NCI-H345 (cell line): Measurements from ENCODE around the gene SLC39A7.

ENCODE experiments used
- DNase-seq: peaks from one replicate; lab custom pipeline; 2025; lab: John Stamatoyannopoulos, UW

Gene SLC39A7

DNA sequence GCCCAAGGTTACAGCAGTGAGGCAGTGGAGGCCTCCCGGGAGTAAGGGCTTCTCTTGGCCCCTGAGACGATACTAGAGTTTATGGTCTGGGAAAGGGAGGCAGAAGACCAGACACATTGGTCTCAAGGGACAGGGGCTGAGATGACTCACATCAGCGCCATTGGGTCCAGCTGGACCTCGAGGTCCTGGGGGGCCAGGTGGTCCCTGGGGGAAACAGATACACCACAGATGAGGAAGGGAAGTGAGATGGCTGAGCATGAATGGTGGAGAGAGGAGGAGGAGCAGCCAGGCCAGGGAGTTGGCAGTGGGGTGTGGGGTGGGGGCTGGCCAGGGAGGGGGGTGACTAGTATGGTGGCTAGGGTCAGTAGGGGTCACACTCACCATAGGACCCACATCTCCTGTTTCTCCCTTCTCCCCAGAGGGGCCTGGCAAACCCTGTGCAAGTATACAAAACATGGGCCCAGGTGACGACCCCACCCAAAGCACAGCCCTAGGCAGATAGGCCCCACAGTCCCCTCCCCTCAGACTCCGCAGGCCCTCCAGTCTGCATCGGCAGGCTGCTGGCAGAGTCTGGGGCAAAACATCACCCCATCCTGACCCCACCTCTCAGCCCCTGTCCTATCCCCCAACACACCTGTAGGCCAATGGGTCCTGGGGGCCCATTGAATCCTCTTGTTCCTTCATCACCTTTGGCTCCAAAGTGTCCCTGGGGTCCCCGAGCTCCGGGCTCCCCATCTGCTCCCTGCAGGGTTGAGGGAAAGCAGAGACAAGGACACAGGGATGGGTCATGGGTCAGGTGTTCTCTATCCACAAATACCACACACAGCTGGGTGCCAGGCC is 30.3 kb upstream of the SLC39A7 start:
- no peak for DNase-seq

DNA sequence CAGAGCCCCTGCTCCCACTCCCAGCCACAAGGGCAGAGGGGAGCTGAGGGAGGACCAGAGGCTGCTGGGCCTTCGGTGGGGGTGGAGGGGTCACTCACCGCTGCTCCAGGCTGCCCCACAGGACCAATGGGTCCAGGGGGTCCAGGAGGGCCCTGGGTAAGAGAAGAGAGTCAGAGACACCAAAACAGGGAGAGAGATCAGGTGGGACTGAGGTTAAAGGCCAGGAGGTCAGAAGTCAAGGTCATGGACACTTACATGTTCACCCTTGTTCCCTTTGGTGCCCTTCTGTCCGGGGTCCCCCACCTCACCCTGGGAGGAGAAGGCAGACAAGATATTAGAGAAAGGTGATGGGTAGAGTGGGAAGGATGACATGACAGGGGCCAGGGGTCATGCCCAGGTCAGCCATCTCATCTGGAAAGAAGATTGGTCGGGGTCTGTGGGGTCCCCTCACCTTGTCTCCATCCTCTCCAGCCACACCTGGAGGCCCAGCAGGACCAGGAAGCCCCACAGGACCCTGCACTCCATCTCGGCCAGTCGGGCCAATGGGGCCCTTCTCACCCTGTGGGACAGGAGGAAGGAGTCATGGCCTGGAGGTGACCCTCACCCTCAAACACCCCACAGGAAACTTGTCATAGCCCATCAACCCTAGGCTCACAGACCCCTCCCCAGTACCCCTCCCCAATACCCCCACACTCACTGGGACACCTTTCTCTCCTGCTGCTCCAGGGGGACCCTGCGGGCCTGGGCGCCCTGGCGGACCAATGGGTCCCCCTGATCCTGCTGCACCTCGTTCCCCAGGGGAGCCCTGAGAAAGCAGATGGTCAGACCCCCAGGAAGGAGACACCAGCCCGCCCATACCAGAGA is 29.4 kb upstream of the SLC39A7 start:
- no peak for DNase-seq

DNA sequence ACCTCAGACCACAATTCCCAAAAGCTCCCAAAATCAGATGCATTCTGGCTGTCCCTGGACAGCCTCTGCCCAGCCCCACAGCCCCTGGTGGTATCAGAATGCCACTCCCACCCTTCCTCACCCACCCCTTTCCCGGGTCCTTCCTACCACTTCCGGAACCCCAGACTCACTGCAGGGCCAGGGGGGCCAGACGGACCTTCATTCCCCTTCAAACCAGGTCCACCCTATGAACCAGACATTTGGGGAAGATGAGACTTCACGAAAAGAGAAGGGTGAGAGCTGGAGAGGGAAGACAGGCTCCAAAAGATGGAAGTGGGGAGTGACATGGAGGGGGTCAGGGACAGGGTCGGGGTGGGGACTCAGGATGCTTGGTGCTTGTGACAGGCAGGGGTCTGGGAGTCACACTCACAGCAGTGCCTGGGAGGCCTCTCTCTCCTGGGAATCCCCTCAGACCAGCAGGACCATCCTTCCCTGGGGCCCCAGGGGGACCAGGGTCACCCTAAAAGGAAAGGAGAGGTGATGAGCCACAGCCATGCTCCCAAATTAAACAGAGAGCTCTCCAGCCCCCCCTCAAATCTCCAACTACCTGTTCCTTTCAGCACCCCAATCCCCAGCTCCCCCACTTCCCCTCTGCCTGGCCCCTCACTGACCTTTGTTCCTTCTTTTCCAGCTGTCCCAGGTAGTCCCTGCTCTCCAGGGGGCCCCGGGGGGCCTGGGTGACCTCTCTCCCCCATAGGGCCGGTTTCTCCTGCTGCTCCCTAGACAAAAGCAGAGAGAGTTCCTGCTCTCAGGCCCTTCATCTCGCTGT is 28.6 kb upstream of the SLC39A7 start:
- no peak for DNase-seq

DNA sequence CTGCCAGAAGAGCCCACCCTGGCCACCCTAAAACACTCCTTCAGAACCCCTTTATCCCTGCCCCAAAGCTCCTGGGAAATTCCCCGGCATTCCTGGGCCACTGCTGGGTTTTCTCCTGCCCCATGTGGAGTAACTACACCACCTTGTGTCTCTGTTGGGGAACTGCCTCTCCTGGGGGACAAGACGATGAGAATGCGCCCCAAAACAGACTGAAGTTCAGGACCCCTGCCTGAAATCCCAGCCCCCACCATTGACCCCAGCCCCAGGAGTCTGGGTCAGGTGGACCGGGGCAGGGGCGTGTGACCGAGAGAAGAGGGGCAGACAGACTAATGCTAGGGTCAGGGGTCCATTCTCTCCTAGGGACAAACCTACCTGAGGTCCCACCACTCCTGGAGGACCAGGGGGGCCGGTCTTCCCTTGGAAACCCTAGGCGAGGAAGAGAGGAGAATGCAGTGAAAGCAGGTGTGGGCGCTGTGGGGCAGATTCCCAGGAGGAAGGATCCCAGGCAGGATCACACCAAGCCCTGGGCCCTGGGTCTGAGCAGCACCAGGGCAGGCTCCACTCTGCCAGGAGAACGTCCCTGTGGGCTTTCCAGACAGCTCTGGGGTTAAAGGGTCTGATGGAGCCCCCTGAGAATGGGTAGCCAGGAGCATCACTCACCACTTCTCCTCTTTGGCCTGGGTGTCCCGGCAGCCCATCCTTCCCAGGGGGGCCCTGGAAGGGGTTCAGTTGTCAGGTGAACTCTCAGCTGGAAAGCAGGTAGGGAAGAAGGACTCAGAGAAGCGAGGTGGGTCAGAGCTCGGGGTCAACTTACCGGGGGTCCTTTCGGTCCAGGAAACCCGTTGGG is 27.8 kb upstream of the SLC39A7 start:
- no peak for DNase-seq

DNA sequence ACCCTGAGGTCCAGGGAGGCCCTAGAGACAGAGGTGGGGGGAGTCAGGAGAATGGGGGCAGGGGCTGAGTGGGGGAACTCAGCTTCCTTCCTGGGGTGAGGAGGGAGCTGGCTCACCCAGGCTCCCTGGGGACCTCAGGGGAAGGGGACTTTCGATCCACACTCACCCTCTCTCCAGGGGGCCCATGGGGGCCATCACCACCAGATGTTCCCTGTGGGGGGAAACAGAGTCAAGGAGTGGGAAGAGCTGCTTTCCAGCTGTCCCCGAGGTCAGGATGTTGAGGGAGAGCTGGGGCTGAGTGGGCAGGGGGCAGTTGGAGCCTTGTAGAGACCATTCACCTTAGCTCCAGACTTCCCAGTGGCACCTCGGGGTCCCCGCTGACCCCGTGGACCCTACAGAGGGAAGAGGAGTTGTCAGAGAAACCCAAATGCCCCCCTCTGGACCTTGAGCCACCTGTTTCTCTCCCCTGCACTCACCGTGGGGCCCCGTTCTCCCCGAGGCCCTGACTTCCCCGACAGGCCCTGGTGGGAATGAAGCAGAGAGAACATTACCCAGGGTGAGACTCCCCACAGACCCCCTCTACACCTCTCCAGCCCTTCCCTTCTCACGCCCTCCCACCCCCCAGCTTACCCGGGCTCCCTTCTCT is 27.0 kb upstream of the SLC39A7 start:
- DNase-seq = no peak

DNA sequence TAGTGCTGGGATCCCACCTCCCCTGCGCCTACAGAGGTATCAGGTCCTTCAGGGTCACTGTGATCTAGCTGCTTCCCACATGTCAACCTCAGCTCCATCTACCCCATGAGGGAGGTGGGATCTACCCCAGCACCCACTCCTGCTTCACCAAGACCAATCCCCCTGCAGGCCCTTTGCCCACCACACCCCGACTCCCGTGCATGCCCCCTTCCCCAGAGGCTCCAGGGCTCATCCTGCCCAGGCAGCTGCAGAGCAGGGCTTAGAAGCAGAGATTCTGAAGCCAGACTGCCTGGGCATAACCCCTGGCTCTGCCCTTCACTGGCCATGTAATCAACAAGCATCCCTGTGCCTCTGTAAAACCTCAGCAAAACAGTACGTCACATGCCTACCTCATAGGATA is 25.9 kb upstream of the SLC39A7 start:
- DNase-seq = no peak

DNA sequence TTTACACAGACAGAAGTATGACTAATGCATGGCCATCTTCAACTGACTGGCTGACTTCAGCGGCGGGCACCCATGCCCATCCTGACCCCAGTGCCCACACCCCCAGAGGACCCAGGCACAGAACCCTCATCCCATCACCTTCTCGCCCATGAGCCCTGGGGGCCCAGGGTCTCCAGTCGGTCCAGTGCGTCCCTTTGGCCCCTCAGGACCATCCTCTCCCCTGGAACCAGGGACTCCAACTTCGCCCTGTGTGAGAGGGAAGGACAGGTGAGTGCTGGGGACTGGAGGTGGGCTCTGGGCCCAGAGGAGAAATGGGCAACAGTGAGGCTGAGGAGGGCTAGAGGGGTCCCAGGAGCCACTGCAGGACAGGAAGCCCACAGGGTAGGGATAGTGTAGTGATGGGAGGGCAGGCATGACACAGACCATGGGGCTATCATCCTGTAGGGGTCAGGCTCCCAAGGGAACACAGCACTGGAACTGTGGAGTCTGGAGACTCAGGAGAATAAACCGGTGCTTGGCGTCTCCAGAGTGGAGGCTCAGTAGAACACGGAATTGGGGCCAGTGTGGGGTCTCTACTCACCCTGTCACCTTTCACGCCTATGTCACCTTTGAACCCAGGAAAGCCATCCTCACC is 25.1 kb upstream of the SLC39A7 start:
- DNase-seq = no peak

DNA sequence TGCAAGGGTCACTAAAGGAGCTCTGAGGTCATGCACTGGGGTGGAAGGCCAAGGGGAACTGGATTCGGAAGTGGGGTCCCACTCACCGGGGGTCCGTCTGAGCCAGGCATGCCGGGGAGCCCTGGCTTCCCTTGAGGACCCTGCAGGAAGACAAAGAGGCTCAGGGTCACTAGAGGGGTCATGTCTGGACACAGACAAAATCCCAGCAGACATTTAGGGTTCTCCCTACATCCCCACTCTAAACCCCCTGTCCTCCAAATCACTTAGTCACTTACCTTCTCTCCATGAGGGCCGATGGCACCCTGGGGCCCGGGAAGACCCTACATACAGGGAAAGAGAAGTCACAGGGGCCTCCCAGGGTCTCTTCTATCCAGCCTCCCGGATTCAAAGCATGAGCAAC is 23.8 kb upstream of the SLC39A7 start:
- DNase-seq = no peak

DNA sequence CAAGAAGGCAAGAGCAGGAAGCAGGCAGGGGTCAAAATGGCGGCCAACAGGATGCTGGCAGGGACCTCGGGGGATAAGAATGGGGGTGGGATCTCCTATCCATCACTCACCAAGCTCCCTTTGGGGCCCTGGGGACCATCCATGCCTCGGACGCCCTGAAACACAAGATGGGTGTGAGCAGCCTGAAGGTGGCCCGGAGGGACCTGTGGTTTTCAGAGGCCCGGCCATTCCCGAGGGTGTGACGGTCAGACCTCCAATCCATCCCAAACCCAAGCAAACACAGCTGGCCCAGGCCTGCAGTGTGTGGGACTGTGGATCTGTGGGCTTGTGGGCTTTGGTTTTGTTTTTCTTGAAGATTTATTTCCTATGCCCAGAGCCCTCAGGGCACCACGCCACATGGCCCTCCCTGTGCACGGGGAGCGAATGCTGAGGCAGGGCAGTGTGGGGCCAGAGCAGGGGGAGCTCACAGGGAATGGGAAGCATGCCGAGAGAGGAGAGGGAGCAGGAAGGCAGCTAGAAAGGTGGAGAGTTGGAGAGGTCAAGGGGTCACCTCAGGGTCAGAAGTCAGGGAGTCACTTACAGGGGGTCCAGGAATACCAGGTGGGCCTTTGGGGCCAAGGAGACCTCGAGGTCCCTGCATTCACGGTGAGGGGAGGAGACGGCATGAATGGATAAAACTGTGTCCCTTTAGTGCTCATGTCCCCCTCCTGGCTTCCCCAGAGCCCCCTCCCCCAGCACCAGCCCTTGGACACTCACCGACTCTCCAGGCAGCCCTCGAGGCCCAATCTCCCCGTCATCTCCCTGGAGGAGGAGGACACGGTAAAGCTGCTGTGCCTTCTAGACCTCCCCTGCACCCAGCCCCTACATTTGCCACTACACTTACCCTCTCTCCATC is 22.9 kb upstream of the SLC39A7 start:
- no peak for DNase-seq

DNA sequence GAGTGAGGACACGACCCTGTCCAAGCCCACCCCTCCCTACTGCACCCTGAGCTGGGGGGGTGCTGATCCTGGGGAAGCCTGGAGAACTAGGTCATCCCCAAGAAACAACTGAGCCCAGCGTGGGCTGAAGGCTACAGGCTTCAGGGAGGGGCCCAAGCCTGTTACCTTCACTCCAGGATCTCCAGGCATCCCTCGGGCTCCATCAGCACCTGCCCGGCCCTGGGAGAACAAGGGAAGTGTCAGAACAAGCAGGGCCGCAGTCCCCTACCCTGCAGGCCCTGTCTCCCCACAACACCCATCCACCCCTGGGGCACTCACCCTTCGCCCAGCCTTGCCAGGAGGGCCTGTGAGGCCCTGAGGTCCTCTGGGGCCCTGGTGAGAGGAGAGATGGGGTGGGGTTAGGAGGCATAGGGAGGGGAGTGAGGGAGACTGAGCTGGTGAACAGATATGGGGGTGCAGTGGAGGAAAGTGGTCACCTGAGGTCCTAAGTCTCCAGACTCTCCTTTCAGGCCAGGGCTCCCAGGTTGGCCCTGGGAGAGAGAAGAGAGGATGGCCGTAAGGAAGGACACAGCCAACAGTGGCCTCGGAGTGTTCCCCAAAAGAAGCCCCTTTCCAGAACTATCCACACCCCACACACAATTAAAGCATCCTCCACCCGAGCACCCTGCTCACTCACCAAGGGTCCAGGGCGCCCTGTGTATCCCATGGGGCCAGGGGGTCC is 21.8 kb upstream of the SLC39A7 start:
- no peak for DNase-seq

DNA sequence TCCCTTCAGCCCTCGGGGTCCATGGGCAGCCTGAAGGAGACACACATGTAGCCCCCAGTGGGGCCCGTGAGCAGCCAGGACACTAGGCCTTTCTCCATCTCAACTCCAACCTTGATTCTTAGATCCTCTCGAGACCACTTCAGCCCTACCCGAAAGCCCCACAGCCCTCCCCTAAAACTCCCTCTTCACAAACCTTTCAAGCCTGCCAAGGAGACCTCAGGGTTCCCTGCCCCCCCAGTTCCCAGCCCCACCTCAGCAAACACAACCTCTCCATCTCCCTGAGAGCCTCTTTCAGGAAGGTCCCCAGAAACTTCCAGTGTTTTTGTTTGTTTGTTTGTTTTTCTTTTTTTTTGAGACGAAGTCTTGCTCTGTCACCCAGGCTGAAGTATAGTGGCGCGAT is 19.5 kb upstream of the SLC39A7 start:
- no peak for DNase-seq

DNA sequence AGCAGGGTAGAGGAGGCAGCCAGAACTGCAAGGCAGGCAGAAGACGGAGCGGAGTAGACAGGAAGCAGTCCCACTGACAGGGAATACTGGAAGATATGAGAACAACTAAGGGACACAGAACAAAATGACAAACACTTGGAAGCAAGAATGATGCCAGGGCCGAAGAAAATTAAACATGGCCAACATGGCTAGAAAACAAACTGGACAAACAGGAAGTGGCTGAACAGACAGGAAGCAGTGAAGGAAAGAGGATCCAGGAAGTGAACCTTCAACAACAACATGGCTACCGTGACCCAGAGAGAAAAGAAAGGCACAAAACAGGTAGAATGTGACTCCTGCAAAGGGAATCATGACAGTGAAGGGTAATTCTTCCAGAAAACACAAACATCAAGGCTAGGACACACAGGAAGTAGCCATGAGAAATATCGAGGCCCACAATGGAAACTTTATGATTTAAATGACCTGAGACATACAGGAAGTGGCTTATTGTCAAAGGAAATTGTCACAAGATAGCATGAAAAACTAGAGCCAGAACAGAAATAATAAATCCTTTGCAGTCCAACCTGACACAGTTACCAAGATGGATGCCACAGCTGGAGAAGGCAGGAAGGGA is 17.5 kb upstream of the SLC39A7 start:
- DNase-seq = no peak

DNA sequence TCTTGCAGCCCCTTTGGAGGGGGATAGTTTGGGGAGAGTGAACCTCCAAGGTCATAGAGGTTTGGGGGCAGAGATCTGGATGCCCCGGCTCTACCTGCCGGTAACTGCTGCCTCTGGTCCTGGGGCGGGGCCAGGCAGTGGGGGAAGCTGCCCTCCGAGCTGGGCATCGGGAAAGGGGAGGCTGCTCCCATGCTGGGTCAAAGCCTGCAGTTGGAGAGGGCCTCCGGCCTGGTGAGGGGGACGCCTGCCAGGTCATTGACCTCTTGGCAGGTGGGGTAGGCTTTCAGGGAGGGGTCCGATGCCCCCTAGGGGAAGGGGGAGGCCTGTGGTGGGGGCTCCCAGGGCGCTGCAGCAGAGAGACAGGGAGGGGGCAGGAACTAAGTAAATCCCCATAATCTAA is 15.5 kb upstream of the SLC39A7 start:
- DNase-seq = no peak

DNA sequence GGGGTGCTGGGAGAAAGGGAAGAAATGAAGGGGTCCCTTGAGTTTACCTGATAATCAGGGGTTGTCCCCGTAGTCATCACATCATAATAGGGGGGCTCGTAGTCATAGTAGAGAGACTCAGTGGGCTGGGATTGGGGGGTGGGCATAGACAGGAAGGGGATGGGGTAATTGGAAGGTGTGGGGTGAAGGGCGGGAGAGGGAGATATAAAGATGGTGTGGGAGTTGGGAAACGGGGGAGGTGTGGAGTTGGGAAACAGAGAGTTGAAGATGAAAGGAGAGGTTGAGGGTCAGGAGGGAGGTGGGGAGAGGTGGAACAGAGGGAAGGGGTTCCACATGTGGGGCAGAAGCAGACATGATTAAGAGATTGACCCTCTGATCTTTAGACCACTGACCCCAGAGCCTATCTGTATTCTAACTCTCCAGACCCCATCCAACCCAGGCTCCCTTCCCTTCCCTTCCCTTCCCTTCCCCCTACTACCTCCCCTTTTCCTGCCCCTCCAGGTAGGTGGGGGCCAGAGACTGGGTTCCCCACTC is 14.9 kb upstream of the SLC39A7 start:
- no peak for DNase-seq

DNA sequence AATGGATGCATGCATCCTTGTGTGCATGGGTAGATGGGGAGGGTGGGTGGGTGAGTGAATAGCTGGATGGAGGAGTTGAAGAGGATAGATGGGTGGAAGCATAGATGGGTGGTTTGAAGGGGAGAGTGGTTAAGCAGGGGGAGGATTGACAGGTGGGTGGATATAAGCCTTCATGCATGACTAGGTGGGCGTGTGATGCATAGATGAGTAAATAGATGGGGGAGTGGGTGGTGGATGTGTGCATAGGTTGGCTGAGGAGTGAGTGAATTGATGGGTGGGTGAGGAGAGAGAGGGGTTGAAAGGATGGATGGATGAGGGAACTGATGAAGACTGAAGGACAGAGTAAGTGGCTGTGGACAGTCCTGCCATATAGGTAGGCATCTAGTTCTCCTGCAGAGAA is 12.9 kb upstream of the SLC39A7 start:
- DNase-seq = no peak

DNA sequence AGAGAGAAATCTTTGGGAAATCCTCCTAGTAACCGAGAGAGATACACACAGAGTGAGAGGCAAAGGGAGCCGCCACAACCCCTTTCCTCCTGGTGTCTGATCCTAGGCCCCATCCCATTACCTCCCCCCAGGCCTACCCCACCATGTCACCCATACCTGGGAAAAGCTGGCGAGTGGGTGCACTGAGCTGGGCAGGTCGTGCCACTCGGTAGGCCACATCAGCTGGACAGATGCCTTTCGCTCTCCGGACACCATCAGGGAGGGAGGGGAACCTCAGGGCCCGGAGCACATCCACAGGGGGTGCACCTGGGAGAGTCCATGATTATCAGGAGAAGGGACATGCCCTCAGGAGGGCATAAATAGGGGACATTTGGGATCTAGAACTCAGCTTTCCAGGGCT is 11.5 kb upstream of the SLC39A7 start:
- no peak for DNase-seq

DNA sequence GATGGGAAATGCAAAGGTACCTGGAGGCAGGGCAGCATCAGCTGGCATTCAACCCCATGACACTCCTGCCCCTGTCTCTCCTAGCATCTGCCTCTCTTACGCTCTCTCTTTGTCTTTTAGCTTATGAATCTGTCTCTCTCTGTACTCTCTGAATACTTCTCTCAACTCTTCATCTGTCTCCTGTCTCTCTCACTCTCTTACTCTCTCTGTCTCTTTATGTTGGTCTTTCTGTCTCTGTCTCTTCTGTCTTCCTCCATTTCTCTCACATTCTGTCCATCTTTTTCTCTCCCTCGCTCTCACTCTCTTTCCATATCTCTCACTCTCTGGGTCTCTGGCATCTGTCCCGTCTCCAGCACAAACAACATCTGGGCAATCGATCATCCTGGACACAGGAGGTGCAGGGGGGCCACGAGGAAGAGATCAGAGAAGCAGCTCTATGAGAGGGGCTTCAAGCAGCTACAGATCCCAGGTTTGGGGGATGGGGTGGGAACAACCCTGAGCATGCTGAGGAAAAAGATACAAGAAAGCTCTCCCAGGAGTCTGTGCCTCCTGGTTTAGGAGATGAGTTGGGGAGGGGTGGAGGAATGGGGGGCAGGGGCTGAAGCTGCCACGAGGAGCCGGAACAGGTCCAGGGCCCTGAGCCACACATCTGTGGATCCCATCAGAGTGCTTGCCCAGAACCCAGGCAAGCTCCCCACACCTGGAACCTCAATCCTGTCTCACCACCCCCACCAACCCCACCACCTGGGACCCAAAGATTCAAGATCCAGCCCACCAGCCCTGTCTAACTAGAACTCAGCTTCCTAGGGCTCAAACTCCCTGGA is 10.8 kb upstream of the SLC39A7 start:
- no peak for DNase-seq
